Retinal pigment epithelial cell (primary cell): Measurements from ENCODE around the gene C16orf87.
A peak's percentile ranks its signal among the peaks of the same experiment; 100 is the strongest.

Source experiments
- DNase-seq: peaks from one replicate; pipeline ENCODE4 v3.0.0-alpha.2; 2010; ENCODE audit warnings: low read depth
- H3K4me3 ChIP-seq: 2 replicates; pipeline ENCODE4 v1.5.1; 2011; ENCODE audit warnings: mild to moderate bottlenecking, low read length, control low read depth, moderate library complexity
- CTCF ChIP-seq: conservative IDR thresholded peaks from 2 replicates; pipeline ENCODE4 v1.5.1; 2011; ENCODE audit warnings: low read depth, low read length, control low read depth, inconsistent platforms

The C16orf87 gene

GRCh38 chr16:46747777-46748651 is 83.0 kb downstream of the C16orf87 start, which contains the start of gene MYLK3:
Gene MYLK3 (minus strand): TSS chr16:46748344. CDS start chr16:46748193, 151 bp downstream.
- TF ChIP-seq CTCF: no peak

GRCh38 chr16:46746821-46747776 is 83.9 kb downstream of the C16orf87 start:
- TF ChIP-seq CTCF: no peak

More at GRCh38 chr16:46747777-46748651, 83.0 kb downstream of the C16orf87 start, which contains the start of gene MYLK3:
- no peak within 1 kb of the TSS for H3K4me3 ChIP-seq
- peak; percentile 43 for DNase-seq

More at GRCh38 chr16:46746821-46747776, 83.9 kb downstream of the C16orf87 start:
- no peak for DNase-seq
- H3K4me3 ChIP-seq: no peak overlapping the region
